Common myeloid progenitor, CD34-positive (primary cell): ENCODE results near the gene DBN1.
A peak's percentile ranks its signal among the peaks of the same experiment; 100 is the strongest.
"Not testable (repeated sequence)": the region's sequence is repeated elsewhere in the genome, so short reads cannot be mapped to it uniquely, and the experiment has no call there.

Experiments
- CTCF ChIA-PET: fragments of 350-600 bp; sonication (Branson Sonifier 250); formaldehyde crosslinking; loops from one replicate; lab custom pipeline; 2021; ENCODE audit warnings: antibody characterized with exemption; lab: Charles Lee
- POLR2A ChIA-PET: fragments of 350-600 bp; sonication (Branson Sonifier 250); formaldehyde crosslinking; loops from one replicate; lab custom pipeline; 2021; ENCODE audit warnings: antibody characterized with exemption; lab: Charles Lee
- DNase-seq, 3 donors: peaks; one replicate each; pipeline versions ENCODE4 v3.0.0 to v3.0.0-alpha.2; 2013
- H3K27ac ChIP-seq, 2 experiments: 1 replicate in 1 of 2; 2 replicates in 1 of 2; pipeline ENCODE4 v1.7.0; 2013; ENCODE audit warnings: inconsistent platforms in 2 of 2, low read length in 2 of 2, mild to moderate bottlenecking in 2 of 2, low read depth in 1 of 2, moderate library complexity in 1 of 2; ENCODE audit not compliant: severe bottlenecking in 2 of 2, insufficient read depth in 1 of 2, poor library complexity in 1 of 2
- H3K27me3 ChIP-seq, 5 experiments: replicated peaks in 2 of 5; 1 replicate in 3 of 5; 2 replicates in 2 of 5; pipeline versions ENCODE4 v1.6.1 to v1.7.0; 2013; ENCODE audit warnings: low read length in 4 of 5, mild to moderate bottlenecking in 2 of 5, moderate library complexity in 2 of 5, inconsistent platforms in 1 of 5; ENCODE audit not compliant: insufficient read depth in 5 of 5, control insufficient read depth in 4 of 5
- H3K36me3 ChIP-seq, 4 experiments: 1 replicate in 2 of 4; 2 replicates in 2 of 4; pipeline versions ENCODE4 v1.6.1 to v1.7.0; 2013; ENCODE audit warnings: low read length in 3 of 4, control low read depth in 1 of 4, mild to moderate bottlenecking in 1 of 4; ENCODE audit not compliant: control insufficient read depth in 4 of 4, insufficient read depth in 4 of 4
- H3K4me1 ChIP-seq, 4 experiments: 1 replicate in 3 of 4; 2 replicates in 1 of 4; pipeline versions ENCODE4 v1.6.1 to v1.7.1; 2013; ENCODE audit warnings: low read length in 3 of 4, mild to moderate bottlenecking in 3 of 4, control low read depth in 1 of 4, inconsistent platforms in 1 of 4, moderate library complexity in 1 of 4; ENCODE audit not compliant: control insufficient read depth in 4 of 4, insufficient read depth in 4 of 4; ENCODE audit errors: control extremely low read depth in 1 of 4
- H3K4me3 ChIP-seq, 7 experiments: 1 replicate in 4 of 7; 2 replicates in 3 of 7; pipeline versions ENCODE4 v1.5.1 to v1.7.0; 2013; ENCODE audit warnings: mild to moderate bottlenecking in 7 of 7, low read length in 6 of 7, moderate library complexity in 6 of 7, inconsistent platforms in 2 of 7, low read depth in 2 of 7, control low read depth in 1 of 7; ENCODE audit not compliant: insufficient read depth in 4 of 7, control insufficient read depth in 1 of 7; ENCODE audit errors: extremely low read depth in 1 of 7
- H3K9me3 ChIP-seq, 5 experiments: 1 replicate in 4 of 5; 2 replicates in 1 of 5; pipeline versions ENCODE4 v1.6.1 to v1.7.1; 2013; ENCODE audit warnings: low read length in 4 of 5, mild to moderate bottlenecking in 2 of 5, inconsistent platforms in 1 of 5, low read depth in 1 of 5, moderate library complexity in 1 of 5; ENCODE audit not compliant: control insufficient read depth in 4 of 5, insufficient read depth in 2 of 5; ENCODE audit errors: control extremely low read depth in 1 of 5
- WGBS: methylation state at CpG from one replicate; pipeline ENCODE4 v1.1.5; 2013; ENCODE audit not compliant: insufficient coverage; 5-methylcytosine and 5-hydroxymethylcytosine counted together

Gene DBN1

GRCh38 chr5:177419046-177419445, 54.4 kb downstream of the DBN1 start:
- H3K27ac ChIP-seq, result no peak overlapping the region
- H3K4me1 ChIP-seq, result peaks cover 2 to 15% (median 6%) of the 10 kb centered on the region in 4 experiments
- no peaks in the 10 kb centered on the region for H3K27me3 ChIP-seq
- POLR2A ChIA-PET, result no interaction called here
- CTCF ChIA-PET, result interaction anchor here (23.1 to 23.4 kb wide), 2 partner anchors 11 to 29 kb away, joined by 337 to 387 read pairs; partner anchors contain the start of genes F12, PFN3 and PRR7
- H3K36me3 ChIP-seq, result no peaks in the 10 kb centered on the region
- no peak overlapping the region for H3K4me3 ChIP-seq
- H3K9me3 ChIP-seq, result no peaks in the 10 kb centered on the region
- 97% methylated on average over 3 of the region's 3 CpGs for WGBS
- no peak for DNase-seq

GRCh38 chr5:177417081-177417480, 56.4 kb downstream of the DBN1 start:
- H3K27ac ChIP-seq, H3K4me3 ChIP-seq, H3K36me3 ChIP-seq, H3K27me3 ChIP-seq, H3K9me3 ChIP-seq, DNase-seq: not testable (repeated sequence)
- 88% methylated on average over 6 of the region's 6 CpGs for WGBS
- peaks cover 2 to 25% (median 12%) of the 10 kb centered on the region in 4 experiments for H3K4me1 ChIP-seq
- POLR2A ChIA-PET, result interaction anchor here (1.1 to 1.2 kb wide), 2 partner anchors 9 to 27 kb away, joined by 3 to 4 read pairs; no protein-coding TSS in a partner anchor
- CTCF ChIA-PET, result interaction anchor here (0.7 to 23.4 kb wide), 5 partner anchors 7 to 31 kb away, joined by 3 to 387 read pairs (median 337); partner anchors contain the start of genes F12, GRK6, PFN3 and PRR7

GRCh38 chr5:177414481-177414880, 59.0 kb downstream of the DBN1 start:
- Histone ChIP-seq H3K36me3 (no peaks in the 10 kb centered on the region), H3K27ac (no peak overlapping the region), H3K27me3 (no peaks in the 10 kb centered on the region), H3K4me3 (no peak overlapping the region), H3K9me3 (no peaks in the 10 kb centered on the region), H3K4me1 (peaks cover 2 to 31% (median 18%) of the 10 kb centered on the region in 4 experiments)
- ChIA-PET POLR2A (interaction anchor here (0.6 to 1.4 kb wide), 3 partner anchors 12 to 33 kb away, joined by 3 read pairs; partner anchors contain the start of gene PRR7), CTCF (interaction anchor here (1.2 to 23.4 kb wide), 4 partner anchors 6 to 34 kb away, joined by 3 to 387 read pairs (median 337); partner anchors contain the start of genes F12, GRK6, PFN3 and PRR7)
- DNase-seq, result no peak
- 100% methylated on average over 1 of the region's 3 CpGs for WGBS

GRCh38 chr5:177412603-177413233, 60.7 kb downstream of the DBN1 start:
- H3K27me3 ChIP-seq, result no peaks in the 10 kb centered on the region
- H3K27ac ChIP-seq, result no peak overlapping the region
- H3K9me3 ChIP-seq, result no peaks in the 10 kb centered on the region
- H3K4me1 ChIP-seq, result peaks cover 2 to 31% (median 18%) of the 10 kb centered on the region in 4 experiments
- WGBS, result 88% methylated on average over 6 of the region's 8 CpGs
- DNase-seq, result peak in 2 of 3 donors; percentile 60 to 62
- ChIA-PET POLR2A (interaction anchor here (1.3 kb wide), 1 partner anchor 41 kb away, joined by 3 read pairs; no protein-coding TSS in a partner anchor), CTCF (interaction anchor here (1.0 to 23.4 kb wide), 4 partner anchors 4 to 36 kb away, joined by 3 to 387 read pairs (median 337); partner anchors contain the start of genes F12, GRK6, PFN3 and PRR7)
- no peaks in the 10 kb centered on the region for H3K36me3 ChIP-seq
- H3K4me3 ChIP-seq, result no peak overlapping the region

GRCh38 chr5:177410575-177410974, 62.9 kb downstream of the DBN1 start:
- Histone ChIP-seq H3K9me3 (no peaks in the 10 kb centered on the region), H3K36me3 (no peaks in the 10 kb centered on the region), H3K27me3 (no peaks in the 10 kb centered on the region), H3K27ac (no peak overlapping the region), H3K4me1 (peaks cover 0 to 29% (median 21%) of the 10 kb centered on the region in 4 experiments), H3K4me3 (no peak overlapping the region)
- no peak for DNase-seq
- ChIA-PET POLR2A (interaction anchor here (0.6 kb wide), 1 partner anchor 30 kb away, joined by 4 read pairs; no protein-coding TSS in a partner anchor), CTCF (interaction anchor here (17.2 kb wide), 1 partner anchor 13 kb away, joined by 337 read pairs; the partner anchor contains the start of gene GRK6)
- 90% methylated on average over 3 of the region's 3 CpGs for WGBS

GRCh38 chr5:177409043-177409801, 64.2 kb downstream of the DBN1 start, which contains the start of gene F12:
TSS of gene F12 (minus strand) at chr5:177409564. CDS start at chr5:177409527, 37 bp downstream.
- H3K9me3 ChIP-seq, result no peaks in the 10 kb centered on the region
- H3K27me3 ChIP-seq, result no peaks in the 10 kb centered on the region
- WGBS, result 100% methylated on average over 7 of the region's 9 CpGs
- DNase-seq, result no peak
- CTCF ChIA-PET, result interaction anchor here (0.9 to 17.2 kb wide), 7 partner anchors 14 to 99 kb away, joined by 3 to 509 read pairs (median 6); partner anchors contain the start of genes GRK6 and PRR7
- H3K4me1 ChIP-seq, result peaks cover 2 to 42% (median 33%) of the 10 kb centered on the region in 4 experiments
- POLR2A ChIA-PET, result no interaction called here
- no peak within 1 kb of the TSS for H3K27ac ChIP-seq
- H3K4me3 ChIP-seq, result no peak within 1 kb of the TSS
- no peaks in the 10 kb centered on the region for H3K36me3 ChIP-seq
